Vagina (tissue), 2 donors: ENCODE results near the gene TTC28.

Experiments used
- CTCF ChIP-seq, 3 experiments: fragments of 450-650 bp in 2 of 3; fragments of 200-600 bp in 1 of 3; sonication (generic) in 1 of 3; IDR thresholded peaks; one replicate each; pipeline ENCODE4 v1.5.1; 2017 to 2019; ENCODE audit warnings: antibody characterized with exemption in 3 of 3, mild to moderate bottlenecking in 2 of 3, moderate library complexity in 2 of 3
- POLR2AphosphoS5 ChIP-seq, 2 donors: sonication (generic); formaldehyde crosslinking; IDR thresholded peaks; one replicate each; pipeline ENCODE4 v1.9.0; 2017; ENCODE audit warnings: antibody characterized with exemption in 2 of 2, mild to moderate bottlenecking in 2 of 2, low read depth in 1 of 2; ENCODE audit not compliant: insufficient read depth in 1 of 2

GRCh38 chr22:28369854-28370253 lies 309.8 kb downstream of the TTC28 start:
- TF ChIP-seq CTCF (IDR thresholded peaks at IDR 0.05) (no peak), POLR2AphosphoS5 (IDR thresholded peaks at IDR 0.05; ENCODE audit: insufficient read depth in 1 of 2, low read depth in 1 of 2) (no peak)
